GM21737 (cell line): Measurements from ENCODE around the gene AKAP3.

Experiments
- ATAC-seq: cut with Tn5 transposase; IDR thresholded peaks from one replicate; pipeline ENCODE4 v1.9.1; 2021; ENCODE audit warnings: mild to moderate bottlenecking, moderate library complexity; ENCODE audit not compliant: unreplicated experiment

AKAP3 gene

GRCh38 chr12:4648501-4649357 is at the start of gene AKAP3, which contains the start of gene NDUFA9:
Gene AKAP3, minus strand, starts transcription at chr12:4649051. Its CDS starts 10,855 bp downstream, at chr12:4638196.
Gene NDUFA9, plus strand, starts transcription at chr12:4649114. Its CDS starts 13 bp downstream, at chr12:4649127.
- ATAC-seq = peak; percentile 75

GRCh38 chr12:4690760-4691159 is 41.9 kb upstream of the AKAP3 start:
- ATAC-seq = no peak

GRCh38 chr12:4685317-4685716 is 36.5 kb upstream of the AKAP3 start:
- no peak for ATAC-seq

GRCh38 chr12:4681732-4682131 is 32.9 kb upstream of the AKAP3 start:
- ATAC-seq = no peak

GRCh38 chr12:4679711-4680110 is 30.9 kb upstream of the AKAP3 start:
- ATAC-seq = no peak

- ATAC-seq = no peak
These were observed 16.4 kb upstream of the AKAP3 start for GRCh38 chr12:4665236-4665635.

- ATAC-seq = no peak
These were observed 15.2 kb upstream of the AKAP3 start for GRCh38 chr12:4663971-4664505.

GRCh38 chr12:4653691-4654090 is 4.8 kb upstream of the AKAP3 start:
- ATAC-seq = no peak

- ATAC-seq = no peak
These were observed 4.4 kb upstream of the AKAP3 start for GRCh38 chr12:4653257-4653656.

GRCh38 chr12:4649358-4649661 is 459 bp upstream of the AKAP3 start:
- ATAC-seq = no peak

GRCh38 chr12:4648104-4648500 is 749 bp downstream of the AKAP3 start:
- ATAC-seq = no peak

GRCh38 chr12:4645023-4645422 is 3.8 kb downstream of the AKAP3 start:
- ATAC-seq = no peak

- ATAC-seq = no peak
These were observed 5.1 kb downstream of the AKAP3 start for GRCh38 chr12:4643747-4644146.

GRCh38 chr12:4630262-4630661 is 18.6 kb downstream of the AKAP3 start:
- ATAC-seq = no peak

- no peak for ATAC-seq
These were observed 20.4 kb downstream of the AKAP3 start for GRCh38 chr12:4628406-4628805.

GRCh38 chr12:4626543-4626942 is 22.3 kb downstream of the AKAP3 start:
- ATAC-seq = no peak

GRCh38 chr12:4621511-4621910 is 27.3 kb downstream of the AKAP3 start:
- no peak for ATAC-seq

- ATAC-seq = no peak
These were observed 33.2 kb downstream of the AKAP3 start for GRCh38 chr12:4615667-4616066.

- ATAC-seq = no peak
These were observed 38.4 kb downstream of the AKAP3 start for GRCh38 chr12:4610481-4610880.

GRCh38 chr12:4609071-4609470 is 39.8 kb downstream of the AKAP3 start:
- no peak for ATAC-seq

GRCh38 chr12:4607056-4607455 is 41.8 kb downstream of the AKAP3 start:
- no peak for ATAC-seq

- ATAC-seq = peak; percentile 86
These were observed 44.1 kb downstream of the AKAP3 start for GRCh38 chr12:4604684-4605193.
